Activated T-helper 1 cell treated with Interleukin-2 at 50 U/mL for 16 hours (primary cell): ENCODE data around the gene KAT5.
"Not testable (repeated sequence)": the region's sequence is repeated elsewhere in the genome, so short reads cannot be mapped to it uniquely, and the experiment has no call there.

ENCODE experiments used
- DNase-seq: peaks from one replicate; pipeline ENCODE4 v3.0.0-alpha.2; 2020; ENCODE audit warnings: low read depth

Gene KAT5

DNA sequence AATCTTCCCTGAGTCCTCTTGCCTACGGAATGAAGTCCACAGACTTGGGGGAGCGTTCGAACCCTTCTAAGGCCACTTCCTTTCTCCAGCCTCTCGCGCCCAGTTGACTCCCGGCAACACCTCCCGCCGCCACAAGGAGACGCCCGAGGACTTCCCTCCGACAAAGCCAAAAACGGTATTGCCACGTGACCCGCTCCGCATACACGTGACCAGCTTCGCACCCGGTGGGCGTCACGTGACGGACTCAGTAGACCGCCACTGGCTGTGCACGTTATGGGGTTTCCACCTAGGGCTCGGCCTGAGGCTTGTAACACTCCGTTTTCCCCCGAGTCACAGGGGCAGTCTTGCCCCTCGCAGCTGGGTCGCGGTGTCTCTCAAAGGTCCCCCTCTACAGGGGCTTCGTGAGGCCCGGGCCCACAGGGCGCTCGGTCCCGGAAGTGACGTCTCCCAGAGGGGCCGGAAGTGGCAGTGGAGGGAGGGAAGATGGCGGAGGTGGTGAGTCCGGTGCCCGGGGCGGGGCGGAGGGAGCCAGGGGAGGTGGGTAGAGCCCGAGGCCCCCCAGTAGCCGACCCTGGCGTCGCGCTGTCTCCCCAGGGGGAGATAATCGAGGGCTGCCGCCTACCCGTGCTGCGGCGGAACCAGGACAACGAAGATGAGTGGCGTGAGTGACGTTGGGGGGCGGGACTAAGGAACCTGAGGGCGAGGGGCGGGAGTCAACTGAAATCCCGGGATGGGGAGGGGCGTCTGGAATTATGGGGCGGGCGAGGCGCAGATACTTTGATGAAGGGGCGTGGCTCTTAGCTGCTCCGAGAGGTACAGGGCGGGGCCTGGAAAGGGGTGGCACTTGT lies at the start of gene KAT5:
Gene KAT5 (plus strand): TSS at position 468 of the 848 bp plus-strand sequence. CDS start 16 bp downstream, at position 484.
- peak; percentile 94 for DNase-seq

DNA sequence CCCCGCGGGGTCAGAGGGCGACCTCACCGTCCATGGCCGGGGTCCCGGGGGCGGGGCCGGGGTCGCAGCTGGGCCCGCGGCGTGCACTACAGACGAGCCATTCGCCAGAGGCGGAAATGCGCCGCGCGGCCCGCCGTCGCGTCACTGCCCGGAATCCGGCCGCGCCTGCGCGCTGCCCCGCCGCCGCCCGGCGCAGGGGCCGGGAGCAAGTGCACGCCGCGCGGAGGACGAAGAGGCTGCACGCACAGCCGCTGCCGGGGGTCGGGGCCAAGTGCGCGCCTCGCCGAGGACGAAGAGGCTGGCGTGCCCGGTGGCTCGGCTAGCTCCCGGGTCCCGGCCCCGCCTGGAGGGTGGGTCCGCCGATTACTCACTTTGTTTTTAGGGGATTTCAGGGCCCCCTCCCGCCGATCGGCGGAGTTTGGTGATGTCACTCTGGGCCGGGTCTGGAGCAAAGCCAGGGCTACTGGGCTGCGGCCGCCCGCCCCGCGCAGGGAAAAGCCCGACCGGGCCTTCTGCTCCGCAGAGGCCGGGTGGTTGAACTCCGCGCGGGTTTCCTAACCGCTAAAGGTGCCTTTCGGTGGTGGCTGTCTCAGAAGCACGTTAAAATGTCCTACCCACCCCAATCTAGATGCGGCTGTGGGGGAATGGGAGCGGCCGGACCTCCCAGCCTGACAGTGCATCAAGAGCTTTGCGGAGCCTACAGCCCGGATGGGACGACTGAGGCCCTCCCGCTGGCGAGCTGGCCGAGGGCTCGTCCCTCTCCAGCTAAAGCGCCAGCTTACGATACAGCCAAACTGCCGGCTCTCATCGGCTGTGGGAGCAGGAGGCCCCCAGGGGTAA lies 49.0 kb upstream of the KAT5 start, which contains the start of gene RELA:
Gene RELA (minus strand): TSS at position 118 of the 840 bp plus-strand sequence. CDS start 84 bp downstream, at position 34.
- DNase-seq = peak; percentile 87

DNA sequence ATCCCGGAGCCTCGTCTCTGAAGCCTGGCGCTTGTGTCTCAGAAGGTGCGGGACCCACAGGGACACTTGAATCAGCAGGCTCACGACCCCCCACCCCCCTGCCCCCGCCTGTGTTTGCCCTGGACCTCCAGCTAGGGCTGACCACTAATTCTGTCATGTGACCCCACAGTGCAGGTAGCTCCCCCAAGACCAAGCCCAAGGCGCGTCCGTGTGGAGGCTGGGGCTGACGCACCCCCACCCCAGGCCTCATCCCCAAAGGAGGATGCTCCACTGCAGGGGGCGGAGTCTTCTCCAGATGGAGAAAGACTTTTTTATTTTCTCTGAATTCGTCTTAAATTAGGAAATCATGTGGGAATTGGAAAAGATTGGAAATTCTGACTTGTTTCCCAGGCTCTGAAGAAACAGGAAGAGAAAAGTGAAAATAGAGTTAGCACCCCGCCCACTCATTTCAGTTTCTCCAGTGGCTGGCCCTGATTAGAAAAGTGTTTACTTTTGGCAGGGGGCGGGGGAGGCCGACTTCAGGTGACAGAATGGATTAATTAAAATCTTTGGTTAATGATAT lies 48.3 kb upstream of the KAT5 start:
- DNase-seq = no peak

DNA sequence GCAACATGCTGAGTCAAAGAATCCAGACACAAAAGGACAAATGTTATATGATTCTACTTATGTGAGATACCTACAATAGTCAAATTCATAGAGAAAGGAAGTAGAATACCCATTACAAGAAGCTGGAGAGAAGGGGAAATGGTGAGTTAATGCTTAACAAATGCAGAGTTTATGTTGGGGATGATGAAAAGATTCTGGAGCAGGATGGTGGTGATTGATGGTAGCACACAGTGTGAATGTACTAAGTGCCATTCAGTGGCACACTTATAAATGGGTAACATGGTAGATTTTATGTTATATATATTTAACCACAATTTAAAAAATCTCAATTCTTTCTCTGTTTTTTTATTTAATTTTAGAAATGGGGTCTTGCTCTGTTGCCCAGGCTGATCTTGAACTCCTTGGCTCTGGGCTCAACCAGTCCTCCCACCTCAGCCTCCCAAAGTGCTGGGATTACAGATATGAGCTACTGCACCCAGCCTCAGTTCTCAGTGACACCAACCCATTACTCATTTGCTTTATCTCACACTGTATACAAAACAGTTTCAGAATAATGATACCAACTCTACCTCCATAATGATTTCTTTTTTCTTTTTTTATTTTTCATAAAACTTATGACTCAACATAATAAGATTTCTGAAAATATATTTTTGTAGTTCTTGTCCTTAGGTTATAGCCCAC lies 39.7 kb upstream of the KAT5 start:
- DNase-seq = no peak

DNA sequence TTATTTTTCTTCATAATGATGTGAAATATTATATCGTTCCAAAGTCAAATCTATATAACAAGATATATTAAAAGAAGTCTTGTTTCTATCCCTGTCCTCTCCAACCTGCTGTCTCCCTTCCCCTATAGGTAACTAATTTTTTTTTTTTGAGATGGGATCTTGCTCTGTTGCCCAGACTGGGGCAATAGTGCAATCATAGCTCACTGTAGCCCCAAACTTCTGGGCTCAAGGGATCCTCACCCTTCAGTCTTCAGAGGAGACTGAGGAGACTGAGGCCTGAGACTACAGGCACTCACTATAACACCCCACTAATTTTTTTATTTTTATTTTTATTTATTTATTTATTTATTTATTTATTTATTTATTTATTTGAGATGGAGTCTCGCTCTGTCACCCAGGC lies 39.1 kb upstream of the KAT5 start:
- no peak for DNase-seq

DNA sequence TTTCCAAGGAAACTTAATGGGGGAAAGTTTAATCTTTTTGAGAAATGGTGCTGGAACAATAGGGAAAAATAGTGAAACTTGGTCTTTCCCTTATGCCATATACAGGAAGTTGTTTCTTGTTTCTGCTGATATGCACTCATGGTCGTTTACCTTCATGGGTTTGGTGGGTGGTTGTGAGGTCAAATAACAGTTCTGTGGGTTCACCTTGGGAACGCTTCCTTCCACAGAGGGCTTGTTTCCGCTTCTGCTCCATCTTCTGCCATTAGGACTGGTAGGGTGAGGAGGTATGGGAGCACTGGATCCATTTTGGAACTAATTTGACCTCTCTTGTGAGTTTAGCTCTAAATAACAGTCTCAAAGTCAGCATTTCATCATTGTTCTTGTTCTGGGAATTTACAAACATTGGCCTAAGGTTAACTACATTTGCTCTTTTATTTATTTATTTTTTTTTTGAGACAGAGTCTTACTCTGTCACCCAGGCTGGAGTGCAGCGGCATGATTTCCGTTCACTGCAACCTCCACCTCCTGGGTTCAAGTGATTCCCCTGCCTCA lies 31.8 kb upstream of the KAT5 start:
- DNase-seq = no peak

DNA sequence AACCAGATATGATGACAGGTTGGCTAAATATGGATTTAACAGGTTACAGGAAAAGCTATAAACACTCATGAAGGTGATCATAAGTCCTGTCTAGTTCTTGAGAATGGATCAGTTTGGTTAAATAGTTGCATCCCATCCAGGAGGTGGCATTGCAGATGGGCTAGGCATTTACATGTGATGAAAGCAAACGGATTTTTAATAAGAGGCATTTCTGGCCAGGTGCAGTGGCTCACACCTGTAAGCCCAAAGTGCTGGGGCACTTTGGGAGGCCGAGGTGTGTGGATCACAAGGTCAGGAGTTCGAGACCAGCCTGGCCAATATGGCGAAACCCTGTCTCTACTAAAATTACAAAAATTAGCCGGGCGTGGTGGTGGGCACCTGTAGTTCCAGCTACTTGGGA lies 28.6 kb upstream of the KAT5 start:
- DNase-seq = not testable (repeated sequence)

DNA sequence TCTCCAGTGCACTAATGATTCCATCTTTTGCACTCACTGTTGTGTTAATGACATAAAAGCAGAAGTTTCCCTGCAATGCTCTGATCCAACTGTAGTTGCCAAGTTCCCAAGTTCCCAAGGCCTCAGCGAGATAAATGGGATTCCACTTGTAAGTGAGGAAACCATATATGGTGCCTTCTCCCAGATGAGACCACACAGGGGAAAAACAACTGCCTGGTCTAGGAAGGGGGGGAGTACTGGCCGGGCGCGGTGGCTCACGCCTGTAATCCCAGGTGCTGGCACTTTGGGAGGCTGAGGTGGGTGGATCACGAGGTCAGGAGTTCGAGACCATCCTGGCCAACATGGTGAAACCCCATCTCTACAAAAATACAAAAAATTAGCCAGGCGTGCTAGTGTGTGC lies 26.1 kb upstream of the KAT5 start:
- no peak for DNase-seq

DNA sequence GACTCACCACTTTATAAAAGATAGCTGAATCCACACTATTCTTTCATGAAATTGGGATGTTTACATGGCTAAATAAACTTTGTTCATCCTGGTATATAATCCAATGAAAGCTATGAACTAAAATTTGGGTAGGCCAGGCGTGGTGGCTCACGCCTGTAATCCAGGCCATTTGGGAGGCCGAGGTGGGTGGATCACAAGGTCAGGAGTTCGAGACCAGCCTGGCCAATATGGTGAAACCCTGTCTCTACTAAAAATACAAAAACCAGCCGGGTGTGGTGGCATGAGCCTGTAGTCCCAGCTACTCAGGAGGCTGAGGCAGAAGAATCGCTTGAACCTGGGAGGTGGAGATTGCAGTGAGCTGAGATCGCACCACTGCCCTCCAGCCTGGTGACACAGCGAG lies 20.2 kb upstream of the KAT5 start:
- DNase-seq = not testable (repeated sequence)

DNA sequence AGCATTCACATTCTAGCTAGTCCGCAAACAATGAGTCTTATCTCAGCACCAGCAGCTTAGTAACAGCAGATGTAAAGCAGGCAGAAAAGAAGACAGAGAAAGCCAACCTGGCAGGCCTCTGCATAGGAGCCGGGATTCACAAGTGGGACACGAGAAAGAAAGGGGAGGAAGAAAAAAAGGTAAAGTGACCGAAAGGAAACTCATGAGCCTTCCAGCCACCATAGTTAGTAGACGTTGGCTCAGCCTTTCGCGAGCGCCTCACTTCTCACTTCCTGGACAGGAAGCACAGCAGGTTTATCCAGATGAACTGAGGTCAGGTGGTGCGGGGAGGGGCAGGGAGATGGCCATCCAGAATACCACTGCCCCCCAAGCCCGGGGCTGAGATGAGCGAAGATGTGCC lies 19.7 kb upstream of the KAT5 start:
- DNase-seq = no peak

DNA sequence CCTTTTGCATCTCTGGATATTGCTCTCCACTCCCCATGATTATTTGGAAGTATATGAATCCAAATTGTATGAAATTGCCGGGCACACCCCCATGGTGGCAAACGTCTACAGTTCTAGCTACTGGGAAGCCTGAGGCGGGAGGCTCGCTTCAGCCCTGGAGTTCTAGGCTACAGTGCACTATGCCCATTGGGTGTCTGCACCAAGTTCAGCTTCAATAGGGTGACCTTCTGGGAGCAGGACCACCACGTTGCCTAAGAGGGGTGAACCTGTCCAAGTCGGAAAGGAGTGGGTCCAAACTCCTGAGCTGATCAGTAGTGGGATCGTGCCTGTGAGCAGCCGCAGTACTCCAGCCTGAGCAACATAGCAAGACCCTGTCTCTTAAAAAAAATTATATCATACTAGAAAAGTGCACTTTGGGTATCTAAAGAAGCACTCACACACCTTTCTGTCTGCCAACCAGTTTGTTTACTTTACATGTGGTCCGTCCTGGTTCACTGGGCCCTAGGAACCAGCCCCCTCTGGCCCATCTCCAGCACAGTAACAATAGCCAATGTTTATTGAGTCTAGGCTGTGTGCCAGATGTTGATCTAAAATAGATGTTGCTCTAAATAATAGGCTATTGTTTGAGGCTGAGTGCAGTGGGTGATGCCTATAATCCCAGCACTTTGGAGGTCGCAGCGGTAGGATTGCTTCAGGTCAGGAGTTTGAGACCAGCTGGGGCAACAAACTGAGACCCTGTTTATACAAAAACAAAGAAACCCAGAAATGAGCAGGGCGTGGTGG lies 16.4 kb upstream of the KAT5 start:
- no peak for DNase-seq

DNA sequence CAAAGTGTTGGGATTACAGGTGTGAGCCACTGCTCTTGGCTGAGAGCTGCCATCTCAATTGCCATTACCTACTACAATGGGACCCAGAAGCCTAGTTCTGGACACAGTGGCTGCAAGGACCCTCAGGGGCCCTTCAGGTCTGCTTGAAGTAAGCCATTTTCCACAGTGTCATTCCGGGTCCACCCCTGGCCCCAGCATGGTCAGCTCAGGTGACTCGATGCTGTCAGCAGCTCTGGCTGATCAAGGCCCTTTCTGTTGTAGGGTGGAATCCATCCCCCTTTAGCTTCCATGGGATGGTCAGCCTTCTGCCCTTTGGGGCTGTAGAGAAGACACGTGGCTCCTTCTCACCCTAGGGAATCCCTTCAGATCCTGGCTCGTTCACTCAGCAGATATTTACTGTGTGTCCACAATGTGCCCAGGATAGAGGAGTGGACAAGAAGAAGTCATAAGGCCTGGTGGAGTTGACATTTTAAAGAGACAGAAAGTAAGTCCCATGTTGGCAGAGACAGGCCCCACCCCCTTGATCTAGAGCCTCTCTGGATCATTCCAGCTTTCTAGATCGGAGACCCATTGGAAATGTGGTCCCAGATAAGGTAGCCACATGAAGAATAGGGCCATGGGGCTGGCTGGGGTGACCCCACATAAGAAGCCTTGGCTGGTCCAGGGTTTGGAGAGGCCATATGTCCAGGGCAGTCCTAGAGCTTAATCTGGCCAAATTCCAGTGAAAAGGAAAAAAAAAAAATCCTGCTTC lies 15.1 kb upstream of the KAT5 start:
- DNase-seq = no peak

DNA sequence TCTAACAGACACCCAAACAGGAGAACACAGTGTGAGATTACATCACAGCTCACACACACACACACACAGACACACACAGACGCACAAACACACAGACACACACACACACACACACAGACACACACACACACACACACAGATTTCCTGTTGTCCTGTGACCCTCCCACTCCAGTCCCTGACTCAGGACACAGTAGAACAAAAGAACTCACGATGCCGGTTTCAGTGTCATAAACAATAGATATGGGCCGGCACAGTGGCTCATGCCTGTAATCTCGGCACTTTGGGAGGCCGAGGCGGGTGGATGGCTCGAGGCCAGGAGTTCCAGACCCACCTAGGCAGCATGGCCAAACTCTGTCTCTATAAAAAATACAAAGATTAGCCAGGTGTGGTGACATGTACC lies 13.8 kb upstream of the KAT5 start:
- no peak for DNase-seq

DNA sequence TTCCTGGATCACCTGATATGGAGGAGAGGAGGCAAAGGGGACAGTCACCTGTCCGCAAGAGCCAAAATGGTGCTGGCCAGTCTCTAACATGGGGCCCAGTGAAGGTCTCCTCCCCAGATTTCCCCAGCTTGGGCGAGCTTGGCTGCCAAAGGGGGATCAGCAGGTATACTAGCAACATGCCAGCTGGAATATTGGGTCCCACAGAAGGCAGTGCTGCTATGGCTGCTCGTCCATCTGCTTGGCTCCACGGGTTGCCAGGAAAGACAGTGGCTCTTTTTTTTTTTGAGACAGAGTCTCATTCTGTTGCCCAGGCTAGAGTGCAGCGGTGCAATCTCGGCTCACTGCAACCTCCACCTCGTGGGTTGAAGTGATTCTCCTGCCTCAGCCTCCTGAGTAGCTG lies 12.7 kb upstream of the KAT5 start:
- DNase-seq = no peak

DNA sequence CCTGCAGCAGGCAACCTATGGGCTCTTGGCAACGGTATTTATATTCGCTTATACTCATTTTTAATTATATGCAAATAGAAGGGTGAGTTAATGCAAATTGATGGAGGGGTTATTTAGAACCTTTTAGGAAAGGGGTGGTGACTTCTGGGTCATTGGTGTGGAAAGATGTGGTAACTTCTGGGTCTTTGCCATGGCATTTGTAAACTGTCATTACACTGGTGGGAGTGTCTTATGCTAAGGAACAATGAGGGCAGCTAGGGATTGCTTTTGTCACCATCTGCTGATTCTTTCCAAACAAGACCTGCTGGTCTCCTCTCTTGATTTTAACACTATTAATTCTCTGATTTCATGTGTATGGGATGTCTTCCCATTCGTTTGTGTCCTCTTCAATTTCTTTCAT lies 11.7 kb upstream of the KAT5 start:
- no peak for DNase-seq

DNA sequence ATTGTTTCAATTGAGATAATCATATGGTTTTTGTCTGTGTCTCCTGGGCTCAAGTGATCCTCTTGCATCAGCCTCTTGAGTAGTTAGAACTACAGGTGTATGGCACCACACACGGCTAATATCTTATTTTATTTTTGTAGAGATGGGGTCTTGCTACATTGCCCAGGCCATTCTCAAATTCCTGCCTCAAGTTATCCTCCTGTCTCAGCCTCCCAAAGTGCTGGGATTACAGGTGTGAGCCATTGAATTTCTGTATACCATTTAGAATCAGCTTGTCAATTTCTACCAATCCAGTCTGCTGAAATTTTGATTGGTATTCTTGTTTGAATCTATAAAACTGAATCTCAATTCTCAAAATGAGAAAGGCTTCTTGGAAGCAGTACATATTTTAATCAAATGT lies 10.4 kb upstream of the KAT5 start:
- no peak for DNase-seq

DNA sequence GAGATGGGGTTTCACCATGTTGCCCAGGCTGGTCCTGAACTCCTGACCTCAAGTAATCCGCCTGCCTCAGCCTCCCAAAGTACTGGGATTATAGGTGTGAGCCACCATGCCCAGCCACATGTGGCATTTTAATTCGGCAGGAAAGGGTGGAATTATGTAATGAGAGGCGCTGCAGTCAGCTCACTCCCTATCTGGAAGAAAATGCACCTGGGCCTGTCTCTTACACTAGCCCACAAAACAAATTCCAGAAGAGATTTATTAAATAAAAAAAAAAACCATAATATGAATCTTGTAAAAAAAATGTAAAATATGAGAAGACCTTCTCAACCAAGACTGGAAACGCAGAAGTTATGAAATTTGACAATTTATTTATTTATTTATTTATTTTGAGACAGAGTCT lies 8.2 kb upstream of the KAT5 start:
- no peak for DNase-seq

DNA sequence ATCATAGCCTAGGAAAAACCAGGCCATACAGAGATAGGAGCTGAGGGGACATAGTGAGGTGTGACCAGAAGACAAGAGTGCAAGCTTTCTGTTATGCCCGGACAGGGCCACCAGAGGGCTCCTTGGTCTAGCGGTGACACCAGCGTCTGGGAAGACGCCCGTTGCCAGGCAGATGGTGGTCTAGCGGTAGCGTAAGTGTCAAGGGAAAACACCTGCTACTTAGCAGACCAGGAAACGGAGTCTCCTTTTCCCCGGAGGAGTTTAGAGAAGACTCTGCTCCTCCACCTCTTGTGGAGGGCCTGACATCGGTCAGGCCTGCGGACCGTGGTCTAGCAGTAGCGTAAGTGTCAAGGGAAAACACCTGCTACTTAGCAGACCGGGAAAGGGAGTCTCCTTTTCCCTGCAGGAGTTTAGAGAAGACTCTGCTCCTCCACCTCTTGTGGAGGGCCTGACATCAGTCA lies 5.7 kb upstream of the KAT5 start:
- DNase-seq = peak; percentile 52

DNA sequence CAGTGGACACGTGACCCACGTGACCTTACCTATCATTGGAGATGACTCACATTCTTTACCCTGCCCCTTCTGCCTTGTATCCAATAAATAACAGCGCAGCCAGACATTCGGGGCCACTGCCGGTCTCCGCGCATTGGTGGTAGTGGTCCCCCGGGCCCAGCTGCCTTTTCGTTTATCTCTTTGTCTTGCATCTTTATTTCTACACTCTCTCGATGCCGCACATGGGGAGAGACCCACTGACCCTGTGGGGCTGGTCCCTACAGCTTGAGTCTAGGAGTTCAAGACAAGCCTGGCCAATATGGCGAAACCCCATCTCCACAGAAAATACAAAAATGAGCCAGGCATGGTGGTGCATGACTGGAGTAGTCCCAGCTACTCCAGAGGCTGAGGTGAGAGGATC lies 5.0 kb upstream of the KAT5 start:
- DNase-seq = not testable (repeated sequence)

DNA sequence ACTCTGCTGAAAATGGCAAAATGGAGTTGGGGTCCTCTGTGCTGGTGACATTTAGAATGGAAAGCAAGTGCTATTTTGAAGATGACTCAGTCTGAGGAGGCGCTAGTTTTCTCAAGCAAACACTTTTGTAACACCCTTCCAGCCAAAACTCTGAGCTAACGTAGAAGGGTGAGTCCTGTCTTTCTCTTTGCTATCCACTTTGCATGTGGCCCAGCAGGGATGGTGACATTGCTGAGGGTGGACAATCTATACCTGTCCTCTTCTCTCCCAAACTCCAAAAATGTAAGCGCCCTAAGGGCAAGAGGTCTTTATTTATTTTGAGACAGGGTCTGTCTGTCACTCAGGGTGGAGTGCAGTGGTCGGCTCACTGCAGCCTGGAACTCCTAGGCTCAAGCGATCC lies 3.6 kb upstream of the KAT5 start:
- DNase-seq = no peak
